HG02885 (cell line): ENCODE results near the gene ZNF423.
"Not testable (repeated sequence)": the region's sequence is repeated elsewhere in the genome, so short reads cannot be mapped to it uniquely, and the experiment has no call there.

Experiments
- ATAC-seq: cut with Tn5 transposase; IDR thresholded peaks from one replicate; pipeline ENCODE4 v1.9.1; 2021; ENCODE audit warnings: mild to moderate bottlenecking; ENCODE audit not compliant: unreplicated experiment, poor library complexity

The ZNF423 gene

GRCh38 chr16:49576173-49576494 is 279.8 kb downstream of the ZNF423 start:
- no peak for ATAC-seq

DNA sequence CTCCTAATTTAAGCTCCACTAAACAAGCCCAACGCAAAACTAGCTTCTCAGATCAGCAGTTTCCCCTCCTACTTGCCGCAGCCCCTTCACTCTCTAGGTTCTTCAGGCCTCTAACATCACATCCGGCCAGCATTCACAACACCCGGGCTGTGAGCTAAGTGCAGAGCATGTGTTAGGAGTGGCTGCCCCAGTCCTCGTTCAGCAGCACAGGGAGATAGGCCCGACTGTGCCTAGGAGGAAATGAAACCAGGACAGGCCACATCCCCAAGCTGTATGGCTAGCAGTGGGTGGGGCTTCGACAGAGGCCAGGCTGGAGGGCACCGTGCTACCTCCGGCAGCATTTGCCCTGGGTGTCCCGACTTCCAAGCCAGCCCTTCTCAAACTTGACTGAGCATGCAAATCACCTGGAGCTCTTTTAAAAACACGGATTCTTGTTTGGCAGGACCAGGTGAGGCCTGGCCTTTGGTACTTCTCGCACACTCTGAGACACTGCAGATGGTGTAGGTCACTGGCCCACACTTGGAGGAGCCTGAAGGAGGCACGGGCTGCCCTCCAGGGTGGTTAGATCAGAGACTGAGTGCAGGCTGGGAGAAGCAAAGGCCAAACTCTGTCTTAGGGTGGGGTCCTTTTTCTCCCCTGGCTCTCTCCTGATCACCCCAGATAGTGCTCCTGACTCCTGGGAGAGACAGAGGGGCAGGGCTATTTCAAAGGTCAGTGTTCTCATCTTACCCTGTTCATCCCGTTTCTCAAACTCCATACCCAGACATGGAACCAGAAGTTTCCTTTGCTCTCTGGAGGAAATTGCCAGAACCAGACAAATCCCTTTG is 280.4 kb downstream of the ZNF423 start:
- ATAC-seq, result peak; percentile 98

GRCh38 chr16:49574826-49575225 is 281.1 kb downstream of the ZNF423 start:
- ATAC-seq, result no peak

GRCh38 chr16:49567950-49568349 is 288.0 kb downstream of the ZNF423 start:
- no peak for ATAC-seq

- ATAC-seq, result no peak
These were observed 289.5 kb downstream of the ZNF423 start for GRCh38 chr16:49566432-49566831.

GRCh38 chr16:49564496-49565229 is 291.2 kb downstream of the ZNF423 start:
- no peak for ATAC-seq

DNA sequence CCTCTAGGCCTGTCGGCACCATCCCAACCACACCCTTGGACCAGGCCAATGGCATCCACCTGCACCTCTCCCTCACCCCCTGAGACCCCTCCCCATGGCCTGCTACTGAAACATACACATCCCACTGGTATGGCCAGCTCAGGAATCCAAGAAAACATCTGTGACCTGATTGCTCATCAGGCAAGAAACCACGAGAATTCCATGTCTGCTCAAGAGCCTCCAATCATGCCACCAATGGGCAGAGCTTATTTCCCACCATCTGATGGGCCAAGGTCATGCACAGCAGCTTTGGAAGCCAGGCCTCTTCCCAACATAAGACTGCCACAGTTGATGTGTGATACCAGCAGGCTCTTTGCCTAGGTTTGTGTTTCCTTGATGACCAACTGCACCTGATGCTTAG is 292.2 kb downstream of the ZNF423 start:
- no peak for ATAC-seq

DNA sequence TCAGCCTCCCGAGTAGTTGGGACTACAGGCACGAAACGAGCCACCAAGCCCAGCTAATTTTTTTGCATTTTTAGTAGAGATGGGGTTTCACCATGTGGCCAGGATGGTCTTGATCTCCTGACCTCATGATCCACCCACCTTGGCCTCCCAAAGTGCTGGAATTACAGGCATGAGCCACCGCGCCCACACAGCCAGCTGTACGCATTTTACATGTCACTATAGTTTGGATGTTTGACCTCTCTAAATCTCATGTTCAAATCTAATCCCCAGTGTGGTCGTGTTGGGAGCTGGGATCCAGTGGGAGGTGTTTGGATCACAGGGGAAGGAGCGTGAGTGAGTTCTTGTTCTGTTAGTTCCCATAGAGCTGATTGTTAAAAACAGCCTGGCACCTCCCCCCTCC is 293.0 kb downstream of the ZNF423 start:
- not testable (repeated sequence) for ATAC-seq

DNA sequence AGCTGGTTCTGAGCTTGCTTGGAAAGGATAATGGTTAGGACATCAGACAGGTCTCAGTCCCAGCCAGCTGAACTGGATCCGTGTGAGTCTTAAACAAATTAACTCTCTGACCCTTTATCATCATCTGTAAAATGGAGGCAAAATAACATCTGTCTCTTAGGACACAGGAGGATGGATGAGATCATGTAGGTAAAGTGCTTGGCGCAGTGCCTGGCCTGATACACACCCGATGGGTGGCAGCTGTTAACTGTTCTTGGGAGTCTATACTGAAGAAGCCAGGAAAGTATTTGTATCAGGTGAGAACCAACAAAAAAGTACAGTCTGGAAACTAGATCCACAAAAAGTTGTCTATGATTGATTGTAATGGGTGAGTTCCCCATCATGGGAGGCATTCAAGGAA is 293.7 kb downstream of the ZNF423 start:
- no peak for ATAC-seq

DNA sequence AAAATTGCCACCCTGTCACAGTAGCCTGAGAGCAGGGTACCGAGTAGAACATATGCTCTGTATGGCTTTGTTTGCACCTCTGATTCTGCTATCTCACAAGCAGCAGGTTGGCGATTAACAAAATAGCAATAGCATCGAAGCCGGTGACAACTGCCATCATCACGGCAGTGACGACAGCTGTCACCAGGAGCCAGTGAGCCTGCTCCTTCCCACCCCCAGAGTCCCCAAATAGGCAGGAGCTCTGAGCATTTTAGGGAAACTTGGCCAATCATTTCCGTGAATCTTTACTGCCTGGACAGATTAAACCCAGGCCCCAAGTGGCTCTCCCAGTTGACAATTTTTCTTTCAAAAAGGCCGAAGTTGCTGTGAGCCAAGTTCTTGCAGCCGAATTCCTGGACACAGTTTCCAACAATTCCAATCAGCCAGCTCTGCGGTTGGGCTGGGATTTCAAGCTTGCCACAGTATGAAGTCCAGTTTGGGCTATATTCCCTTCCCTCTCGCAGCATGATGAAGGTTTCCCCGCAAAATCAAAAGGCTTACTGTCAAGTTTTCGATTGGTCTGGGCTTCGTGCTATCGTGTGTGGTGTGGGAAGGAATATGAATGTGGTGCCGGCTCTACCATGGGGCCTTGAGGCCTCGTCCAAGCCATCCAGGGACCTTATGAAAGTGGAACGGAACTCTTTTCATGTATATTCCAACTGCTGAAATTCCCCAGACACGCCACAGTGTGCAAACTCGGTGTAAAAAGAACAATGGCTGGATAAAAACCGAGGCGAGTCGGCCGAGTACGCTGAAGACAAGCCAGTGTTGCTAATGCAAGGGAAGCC is 295.7 kb downstream of the ZNF423 start:
- ATAC-seq, result no peak

GRCh38 chr16:49559242-49559641 is 296.7 kb downstream of the ZNF423 start:
- ATAC-seq, result no peak

DNA sequence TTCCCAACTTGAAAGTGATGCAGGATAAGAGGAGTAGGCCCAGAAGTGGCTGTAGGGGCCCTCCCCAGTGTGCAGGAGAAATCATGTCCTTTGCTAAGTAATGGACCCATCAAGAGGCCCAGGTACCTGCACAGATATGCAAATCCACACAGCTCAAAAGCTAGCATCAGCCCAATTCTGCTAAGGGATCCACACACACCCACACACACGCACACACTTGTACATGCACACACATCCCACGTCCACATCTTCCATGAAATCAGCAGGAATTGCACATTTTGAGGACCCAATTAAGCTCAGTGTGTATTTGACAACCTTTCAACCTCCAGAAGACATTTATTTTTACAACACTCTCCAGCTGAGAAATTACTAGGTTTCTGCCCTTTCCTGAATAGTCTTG is 297.5 kb downstream of the ZNF423 start:
- ATAC-seq, result no peak

- no peak for ATAC-seq
These were observed 299.1 kb downstream of the ZNF423 start for GRCh38 chr16:49556606-49557446.

DNA sequence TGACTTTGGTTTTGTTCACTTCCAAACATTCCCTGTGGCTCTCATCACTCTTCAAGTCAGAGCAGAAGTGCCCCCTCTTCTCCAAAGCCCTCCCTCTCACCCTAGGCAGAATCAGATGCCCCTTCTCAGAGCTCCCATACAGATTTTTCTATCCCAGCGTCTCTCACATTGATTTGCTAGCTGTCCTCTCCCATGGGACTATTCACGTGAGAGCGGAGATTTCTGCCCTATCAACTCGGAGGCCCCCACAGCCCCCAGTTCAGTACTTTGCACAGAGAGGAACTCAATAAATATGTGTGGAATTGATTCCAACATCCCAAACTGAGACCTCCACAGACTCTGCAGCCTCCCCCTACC is 299.7 kb downstream of the ZNF423 start:
- no peak for ATAC-seq

DNA sequence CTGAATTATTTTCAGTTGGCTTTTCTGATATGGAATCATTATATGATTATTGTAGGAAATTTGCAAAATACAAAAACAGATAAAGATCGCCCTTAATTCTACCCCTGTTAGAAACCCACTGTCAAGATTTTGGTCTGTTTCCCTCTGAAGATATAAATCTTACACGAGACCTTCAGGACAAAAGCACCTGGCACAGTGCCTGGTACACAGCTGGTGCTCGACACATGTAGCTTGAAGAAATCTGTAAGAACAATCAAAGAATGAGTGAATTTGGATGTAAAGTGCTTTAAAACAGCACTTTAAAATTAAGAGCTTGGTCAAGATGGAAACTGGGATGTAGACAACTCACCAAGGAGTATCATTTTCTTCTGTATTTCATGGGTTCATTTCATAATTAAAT is 301.2 kb downstream of the ZNF423 start:
- no peak for ATAC-seq

- no peak for ATAC-seq
These were observed 303.5 kb downstream of the ZNF423 start for GRCh38 chr16:49552313-49552928.

GRCh38 chr16:49550666-49551065 is 305.2 kb downstream of the ZNF423 start:
- no peak for ATAC-seq

DNA sequence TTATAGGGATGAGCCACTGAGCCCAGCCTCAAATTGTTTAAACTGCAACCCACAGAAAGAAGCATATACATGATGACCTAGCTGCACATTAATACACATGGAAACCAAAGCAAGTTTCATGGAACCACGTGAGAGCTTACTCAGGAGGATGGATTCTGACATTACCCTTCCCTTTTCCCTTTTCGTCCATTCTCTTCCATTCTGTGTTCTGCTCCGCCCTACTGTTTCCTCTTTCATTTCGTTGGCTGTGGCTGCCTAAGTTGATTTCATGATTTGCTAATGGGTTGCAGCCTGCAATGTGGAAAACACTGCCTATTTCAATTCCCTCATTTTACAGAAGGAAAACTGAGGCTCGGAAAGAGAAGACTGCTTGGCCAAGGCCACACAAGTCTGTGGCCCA is 305.8 kb downstream of the ZNF423 start:
- ATAC-seq, result no peak

- ATAC-seq, result no peak
These were observed 307.5 kb downstream of the ZNF423 start for GRCh38 chr16:49548325-49548970.
